ENCODE measurements around the gene SLC25A24. TPM values are rescaled to one million over a fixed set of nuclear protein-coding genes. Genes with fewer than 3 reads are reported as not detected.
"Not testable (repeated sequence)": the region's sequence is repeated elsewhere in the genome, so short reads cannot be mapped to it uniquely, and the experiment has no call there.

The SLC25A24 gene
- total and polyA plus RNA-seq, 4 donors, result 17.9 to 73.2 (median 38.2) TPM

DNA sequence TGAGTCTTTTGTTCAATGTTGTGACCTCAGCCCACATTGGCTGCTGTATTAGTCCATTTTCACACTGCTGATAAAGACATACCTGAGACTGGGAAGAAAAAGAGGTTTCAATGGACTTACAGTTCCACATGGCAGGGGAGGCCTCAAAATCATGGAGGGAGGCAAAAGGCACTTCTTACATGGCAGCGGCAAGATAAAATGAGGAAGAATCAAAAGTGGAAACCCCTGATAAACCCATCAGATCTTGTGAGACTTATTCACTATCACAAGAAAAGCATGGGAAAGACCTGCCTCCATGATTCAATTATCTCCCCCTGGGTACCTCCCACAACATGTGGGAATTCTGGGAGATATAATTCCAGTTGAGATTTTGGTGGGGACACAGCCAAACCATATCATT, 68.9 kb downstream of the SLC25A24 start:
- H3K36me3 ChIP-seq (ENCODE audit: control insufficient read depth in 4 of 4, insufficient read depth in 4 of 4, low read length in 4 of 4), result peaks cover 3 to 22% (median 14%) of the 10 kb centered on the region in 4 donors

GRCh38 chr1:108130794-108131193, 69.3 kb downstream of the SLC25A24 start:
- WGBS, 2 donors, result 23 to 48% methylated on average over 2 of the region's 2 CpGs
- peaks cover 0 to 4% (median 0%) of the 10 kb centered on the region in 5 donors for H3K4me1 ChIP-seq (ENCODE audit: control insufficient read depth in 5 of 5, insufficient read depth in 5 of 5, low read length in 5 of 5)
- peaks cover 2 to 21% (median 12%) of the 10 kb centered on the region in 4 donors for H3K36me3 ChIP-seq (ENCODE audit: control insufficient read depth in 4 of 4, insufficient read depth in 4 of 4, low read length in 4 of 4)
- H3K9me3 ChIP-seq (ENCODE audit: control insufficient read depth in 4 of 4, insufficient read depth in 3 of 4, low read length in 3 of 4), result peaks cover 0 to 5% (median 2%) of the 10 kb centered on the region in 4 donors
- no peaks in the 10 kb centered on the region for H3K27me3 ChIP-seq (ENCODE audit: control insufficient read depth in 3 of 3, insufficient read depth in 3 of 3, low read length in 2 of 3)
- no peak for TF ChIP-seq CTCF (IDR thresholded peaks at IDR 0.05; ENCODE audit: control extremely low read depth, extremely low read depth)
- no peak overlapping the region for H3K4me3 ChIP-seq
- DNase-seq (no peak), ATAC-seq (ENCODE audit: insufficient read depth, low FRiP score) (no peak)
- no peak overlapping the region for H3K9ac ChIP-seq (ENCODE audit: insufficient read depth in 1 of 2, low read length in 2 of 2)
- no peak overlapping the region for H3K27ac ChIP-seq (ENCODE audit: low read depth in 1 of 2, low read length in 1 of 2)

More for the DNA sequence above, 68.9 kb downstream of the SLC25A24 start:
- not testable (repeated sequence) for H3K4me1 ChIP-seq (ENCODE audit: control insufficient read depth in 5 of 5, insufficient read depth in 5 of 5, low read length in 5 of 5); H3K4me3 ChIP-seq; H3K27ac ChIP-seq (ENCODE audit: low read depth in 1 of 2, low read length in 1 of 2); DNase-seq; H3K9ac ChIP-seq (ENCODE audit: insufficient read depth in 1 of 2, low read length in 2 of 2); H3K27me3 ChIP-seq (ENCODE audit: control insufficient read depth in 3 of 3, insufficient read depth in 3 of 3, low read length in 2 of 3); H3K9me3 ChIP-seq (ENCODE audit: control insufficient read depth in 4 of 4, insufficient read depth in 3 of 4, low read length in 3 of 4); ATAC-seq (ENCODE audit: insufficient read depth, low FRiP score)
- WGBS, 2 donors, result 73 to 88% methylated on average over 1 of the region's 1 CpG

GRCh38 chr1:108129999-108130398, 70.1 kb downstream of the SLC25A24 start:
- Histone ChIP-seq H3K4me3 (no peak overlapping the region), H3K9me3 (ENCODE audit: control insufficient read depth in 4 of 4, insufficient read depth in 3 of 4, low read length in 3 of 4) (peaks cover 0 to 5% (median 2%) of the 10 kb centered on the region in 4 donors), H3K36me3 (ENCODE audit: control insufficient read depth in 4 of 4, insufficient read depth in 4 of 4, low read length in 4 of 4) (peaks cover 2 to 18% (median 10%) of the 10 kb centered on the region in 4 donors), H3K27me3 (ENCODE audit: control insufficient read depth in 3 of 3, insufficient read depth in 3 of 3, low read length in 2 of 3) (no peaks in the 10 kb centered on the region), H3K27ac (ENCODE audit: low read depth in 1 of 2, low read length in 1 of 2) (no peak overlapping the region), H3K4me1 (ENCODE audit: control insufficient read depth in 5 of 5, insufficient read depth in 5 of 5, low read length in 5 of 5) (peaks cover 0 to 4% (median 1%) of the 10 kb centered on the region in 5 donors), H3K9ac (ENCODE audit: insufficient read depth in 1 of 2, low read length in 2 of 2) (no peak overlapping the region)
- no peak for TF ChIP-seq CTCF (IDR thresholded peaks at IDR 0.05; ENCODE audit: control extremely low read depth, extremely low read depth)
- ATAC-seq (ENCODE audit: insufficient read depth, low FRiP score) (no peak), DNase-seq (no peak)
- WGBS, 2 donors, result 73 to 80% methylated on average over 4 of the region's 4 CpGs

DNA sequence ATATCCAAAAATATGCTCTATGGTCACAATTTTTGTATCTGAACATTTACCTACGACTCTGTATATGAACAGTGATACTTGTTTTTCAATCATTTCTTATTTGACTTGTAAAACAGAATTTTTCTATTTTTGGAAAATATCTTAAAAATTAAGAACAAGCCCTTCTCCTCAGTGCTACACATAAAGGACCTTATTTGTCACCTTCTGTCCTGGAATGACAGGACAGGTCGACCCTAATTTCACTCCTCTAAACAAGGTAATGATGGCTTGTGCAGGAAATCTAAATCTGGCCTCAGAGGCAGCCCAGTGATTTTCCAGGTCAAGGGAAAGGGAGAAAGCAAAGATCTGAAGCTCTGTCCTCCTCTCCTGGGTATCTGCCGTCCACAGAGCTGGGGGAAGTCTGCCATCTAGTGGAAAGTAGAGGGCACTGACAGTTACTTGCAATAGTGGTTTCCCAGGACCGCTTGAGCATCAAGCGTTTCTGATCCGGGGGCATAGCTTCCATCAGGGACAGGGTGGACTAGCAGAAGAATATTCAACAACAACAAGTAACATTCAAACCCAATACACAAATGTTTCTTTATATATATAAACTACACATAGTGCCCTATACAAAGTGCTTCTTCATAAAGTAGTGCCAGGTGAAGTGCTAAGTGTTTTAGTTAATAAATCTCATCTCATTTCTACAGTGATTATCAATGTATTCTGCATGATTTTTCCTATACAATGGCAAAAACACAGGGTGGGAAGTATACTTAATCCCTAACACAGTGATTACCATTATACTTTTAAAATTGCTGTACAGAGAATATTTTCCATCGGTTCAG, 74.6 kb downstream of the SLC25A24 start:
- Histone ChIP-seq H3K4me3 (no peak overlapping the region), H3K4me1 (ENCODE audit: control insufficient read depth in 5 of 5, insufficient read depth in 5 of 5, low read length in 5 of 5) (peaks cover 0 to 5% (median 1%) of the 10 kb centered on the region in 5 donors), H3K9me3 (ENCODE audit: control insufficient read depth in 4 of 4, insufficient read depth in 3 of 4, low read length in 3 of 4) (no peaks in the 10 kb centered on the region), H3K27ac (ENCODE audit: low read depth in 1 of 2, low read length in 1 of 2) (no peak overlapping the region), H3K27me3 (ENCODE audit: control insufficient read depth in 3 of 3, insufficient read depth in 3 of 3, low read length in 2 of 3) (no peaks in the 10 kb centered on the region), H3K9ac (ENCODE audit: insufficient read depth in 1 of 2, low read length in 2 of 2) (no peak overlapping the region), H3K36me3 (ENCODE audit: control insufficient read depth in 4 of 4, insufficient read depth in 4 of 4, low read length in 4 of 4) (no peaks in the 10 kb centered on the region)
- 7 to 9% methylated on average over 7 of the region's 7 CpGs for WGBS, 2 donors
- DNase-seq, result peak; percentile 81 to 90 (median 89)
- ATAC-seq (ENCODE audit: insufficient read depth, low FRiP score), result peak; percentile 83
- TF ChIP-seq CTCF (IDR thresholded peaks at IDR 0.05; ENCODE audit: control extremely low read depth, extremely low read depth), result peak; percentile 94
